ENCODE results near the gene FMNL2. TPM values are rescaled to one million over a fixed set of nuclear protein-coding genes. Genes with fewer than 3 reads are reported as not detected.
A peak's percentile ranks its signal among the peaks of the same experiment; 100 is the strongest.

The FMNL2 gene
- total and polyA plus RNA-seq, 10 donors = 8.8 to 59.3 (median 33.5) TPM

DNA sequence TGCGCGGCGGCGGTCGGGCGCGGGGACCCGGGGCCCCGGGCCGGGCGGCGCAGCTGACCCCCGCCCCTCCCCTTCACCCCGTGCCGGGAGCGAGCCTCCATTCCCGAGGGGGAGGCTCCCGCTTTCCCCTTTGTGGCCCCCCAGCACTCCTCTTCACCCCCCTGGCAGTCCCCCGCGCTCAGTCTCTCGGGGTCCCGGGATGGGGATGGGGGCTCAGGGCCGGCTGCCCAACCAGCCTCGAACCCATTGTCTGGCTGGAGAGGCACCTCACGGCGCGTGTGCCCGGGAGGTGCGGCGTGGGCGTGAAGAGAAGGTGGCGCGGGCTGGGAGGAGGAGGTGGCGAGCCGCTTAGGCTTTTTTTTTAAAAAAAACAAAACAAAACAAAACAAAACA lies 748 bp downstream of the FMNL2 start:
- Histone ChIP-seq H3K27ac (peak overlapping the region in 7 of 8 donors; percentile 57 to 81 (median 74)), H3K4me1 (peaks cover 0 to 38% (median 20%) of the 10 kb centered on the region in 6 donors), H3K9me3 (no peaks in the 10 kb centered on the region), H3K27me3 (replicated peaks in 1 of 7) (peaks cover 0 to 49% (median 10%) of the 10 kb centered on the region in 7 donors), H3K36me3 (no peaks in the 10 kb centered on the region), H3K4me3 (peak overlapping the region; percentile 74 to 99 (median 90))
- intact Hi-C loops (cut with DNase I; ENCODE audit: low total_unique reads) = no loop called here
- DNase-seq = peak; percentile 80
- TF ChIP-seq POLR2AphosphoS5 (IDR thresholded peaks at IDR 0.05) = no peak
- TF ChIP-seq CTCF (IDR thresholded peaks at IDR 0.05 in 8 of 11, conservative IDR thresholded peaks at IDR 0.05 in 3 of 11) = no peak
- TF ChIP-seq POLR2A (IDR thresholded peaks at IDR 0.05) = no peak
- WGBS, 5 donors = 0 to 2% (median 1%) methylated on average over 15 to 35 of the region's 35 CpGs

- Histone ChIP-seq H3K27ac (peak overlapping the region in 7 of 8 donors; percentile 57 to 81 (median 74)), H3K4me1 (peaks cover 0 to 38% (median 20%) of the 10 kb centered on the region in 6 donors), H3K4me3 (peak overlapping the region; percentile 74 to 99 (median 90)), H3K27me3 (replicated peaks in 1 of 7) (peaks cover 0 to 49% (median 10%) of the 10 kb centered on the region in 7 donors), H3K36me3 (no peaks in the 10 kb centered on the region), H3K9me3 (no peaks in the 10 kb centered on the region)
- intact Hi-C loops (cut with DNase I; ENCODE audit: low total_unique reads) = no loop called here
- 6 to 7% (median 7%) methylated on average over 42 of the region's 42 CpGs for WGBS, 5 donors
- peak; percentile 83 for DNase-seq
- TF ChIP-seq CTCF (IDR thresholded peaks at IDR 0.05 in 8 of 11, conservative IDR thresholded peaks at IDR 0.05 in 3 of 11) (no peak), POLR2AphosphoS5 (IDR thresholded peaks at IDR 0.05) (peak in 2 of 3 donors; percentile 34 to 41), POLR2A (IDR thresholded peaks at IDR 0.05) (no peak)
Measured at GRCh38 chr2:152336119-152336853, 1.3 kb downstream of the FMNL2 start.

DNA sequence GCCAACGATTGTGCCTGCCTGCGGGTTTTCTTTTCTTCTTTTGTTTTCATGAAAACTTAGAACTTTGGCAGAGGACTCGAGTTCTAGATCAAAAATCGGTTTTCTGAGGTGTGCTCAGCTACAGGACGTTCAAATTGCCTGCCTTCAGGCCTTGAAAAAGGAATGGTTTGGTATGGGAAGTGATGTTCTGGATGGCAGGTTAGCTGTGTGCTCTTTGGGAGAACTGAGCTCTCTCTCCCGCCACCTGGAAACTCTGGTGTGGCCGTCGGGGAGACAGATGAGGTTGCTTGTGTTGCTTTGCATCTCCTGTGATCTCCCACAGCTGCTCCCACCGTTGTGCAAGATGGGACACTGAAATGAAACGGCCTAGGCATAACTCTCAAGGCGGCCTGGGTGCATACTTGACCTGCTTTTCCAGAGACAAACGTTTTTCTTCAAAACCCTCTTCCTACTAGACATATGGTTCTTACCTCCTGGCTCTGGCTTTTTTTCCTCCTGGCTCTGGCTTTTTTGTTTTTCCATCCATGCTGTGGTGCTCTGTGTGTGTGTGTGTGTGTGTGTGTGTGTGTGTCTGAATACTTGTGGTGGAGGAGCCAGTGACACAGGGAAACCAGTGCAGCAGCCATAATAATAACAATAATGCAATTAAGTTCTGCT lies 2.0 kb downstream of the FMNL2 start:
- Histone ChIP-seq H3K27me3 (replicated peaks in 1 of 7) (peaks cover 0 to 49% (median 10%) of the 10 kb centered on the region in 7 donors), H3K9me3 (no peaks in the 10 kb centered on the region), H3K36me3 (no peaks in the 10 kb centered on the region), H3K27ac (peak overlapping the region in 7 of 8 donors; percentile 48 to 81 (median 74)), H3K4me1 (peaks cover 0 to 38% (median 20%) of the 10 kb centered on the region in 6 donors), H3K4me3 (peak overlapping the region in 7 of 8 donors; percentile 74 to 99 (median 90))
- intact Hi-C loops (cut with DNase I; ENCODE audit: low total_unique reads) = no loop called here
- no peak for DNase-seq
- 46 to 53% (median 48%) methylated on average over 12 of the region's 12 CpGs for WGBS, 5 donors
- TF ChIP-seq POLR2A (IDR thresholded peaks at IDR 0.05) (no peak), CTCF (IDR thresholded peaks at IDR 0.05 in 8 of 11, conservative IDR thresholded peaks at IDR 0.05 in 3 of 11) (no peak), POLR2AphosphoS5 (IDR thresholded peaks at IDR 0.05) (no peak)

DNA sequence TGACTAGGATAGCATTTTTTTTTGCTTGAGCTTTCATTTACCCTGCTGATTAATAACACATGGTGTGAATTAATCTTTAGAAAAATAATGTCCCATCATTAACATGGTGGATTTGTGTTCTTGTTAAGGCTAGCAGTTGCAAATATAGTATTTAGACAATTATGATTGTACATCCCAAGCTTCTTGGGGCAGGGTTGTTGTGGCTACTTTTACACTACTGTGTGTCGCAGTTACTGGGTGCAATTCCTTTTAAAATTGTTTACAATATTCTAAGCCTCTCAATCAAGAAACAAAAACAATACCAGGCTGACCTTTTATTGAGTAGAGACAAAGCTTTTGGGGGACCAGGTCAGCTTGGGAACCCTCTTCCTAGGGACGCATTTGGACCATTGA lies 2.5 kb downstream of the FMNL2 start:
- intact Hi-C loops (cut with DNase I; ENCODE audit: low total_unique reads) = no loop called here
- TF ChIP-seq POLR2AphosphoS5 (IDR thresholded peaks at IDR 0.05) = no peak
- no peak for TF ChIP-seq POLR2A (IDR thresholded peaks at IDR 0.05)
- no peak for TF ChIP-seq CTCF (IDR thresholded peaks at IDR 0.05 in 8 of 11, conservative IDR thresholded peaks at IDR 0.05 in 3 of 11)
- Histone ChIP-seq H3K27ac (peak overlapping the region in 1 of 8 donors; percentile 77), H3K4me1 (peaks cover 0 to 38% (median 20%) of the 10 kb centered on the region in 6 donors), H3K9me3 (no peaks in the 10 kb centered on the region), H3K36me3 (no peaks in the 10 kb centered on the region), H3K27me3 (replicated peaks in 1 of 7) (peaks cover 0 to 46% (median 10%) of the 10 kb centered on the region in 7 donors), H3K4me3 (peak overlapping the region in 3 of 8 donors; percentile 74 to 99 (median 90))
- 46 to 98% (median 50%) methylated on average over 2 of the region's 2 CpGs for WGBS, 5 donors
- DNase-seq = no peak

All from spleen (tissue), 11 donors.